MM.1S (cell line): ENCODE results near the gene ASMTL.

ENCODE experiments used
- DNase-seq: peaks from one replicate; pipeline ENCODE4 v3.0.0-alpha.2; 2015
- H2AFZ ChIP-seq: fragments of 300-600 bp; sonication (generic); 2 replicates; pipeline ENCODE4 v1.6.0; 2016; ENCODE audit warnings: antibody characterized with exemption, low read length
- H3F3A ChIP-seq: fragments of 300-600 bp; sonication (generic); 2 replicates; pipeline ENCODE4 v1.6.1; 2016; ENCODE audit warnings: mild to moderate bottlenecking, antibody characterized with exemption, low read length, moderate library complexity, mixed read lengths; ENCODE audit not compliant: insufficient read depth
- H3K27ac ChIP-seq: fragments of 300-600 bp; sonication (generic); 2 replicates; pipeline ENCODE4 v1.5.1; 2016; ENCODE audit warnings: mild to moderate bottlenecking, low read length
- H3K27me3 ChIP-seq: fragments of 300-600 bp; sonication (generic); replicated peaks from 2 replicates; pipeline ENCODE4 v1.6.0; 2016; ENCODE audit warnings: low read length; ENCODE audit not compliant: insufficient read depth
- H3K36me3 ChIP-seq: fragments of 300-600 bp; sonication (generic); replicated peaks from 2 replicates; pipeline ENCODE4 v1.6.1; 2016; ENCODE audit warnings: mild to moderate bottlenecking, low read length, mixed read lengths; ENCODE audit not compliant: insufficient read depth
- H3K4me1 ChIP-seq: fragments of 300-600 bp; sonication (generic); 2 replicates; pipeline ENCODE4 v1.6.1; 2016; ENCODE audit warnings: low read length, mixed read lengths
- H3K4me2 ChIP-seq: fragments of 300-600 bp; sonication (generic); 2 replicates; pipeline ENCODE4 v1.6.0; 2016; ENCODE audit warnings: low read depth, low read length
- H3K4me3 ChIP-seq: fragments of 300-600 bp; sonication (generic); 2 replicates; pipeline ENCODE4 v1.5.1; 2016; ENCODE audit warnings: low read length, mixed read lengths
- H3K79me2 ChIP-seq: fragments of 300-600 bp; sonication (generic); 2 replicates; pipeline ENCODE4 v1.6.1; 2016; ENCODE audit warnings: mixed run types, low read length, mixed read lengths
- H3K9ac ChIP-seq: fragments of 300-600 bp; sonication (generic); 2 replicates; pipeline ENCODE4 v1.6.1; 2016; ENCODE audit warnings: low read length, mixed read lengths
- H3K9me2 ChIP-seq: fragments of 300-600 bp; sonication (generic); replicated peaks from 2 replicates; pipeline ENCODE4 v1.6.1; 2016; ENCODE audit warnings: mild to moderate bottlenecking, low read length, mixed read lengths; ENCODE audit not compliant: insufficient read depth
- H3K9me3 ChIP-seq: fragments of 300-600 bp; sonication (generic); replicated peaks from 2 replicates; pipeline ENCODE4 v1.6.1; 2016; ENCODE audit warnings: mild to moderate bottlenecking, low read length, mixed read lengths; ENCODE audit not compliant: insufficient read depth
- H4K20me1 ChIP-seq: fragments of 300-600 bp; sonication (generic); 2 replicates; pipeline ENCODE4 v1.6.1; 2016; ENCODE audit warnings: mild to moderate bottlenecking, low read length, moderate library complexity, mixed read lengths; ENCODE audit not compliant: insufficient read depth
- CTCF ChIP-seq: fragments of 300-600 bp; sonication (generic); IDR thresholded peaks from 2 replicates; pipeline ENCODE4 v1.5.1; 2016; ENCODE audit warnings: antibody characterized with exemption, low read length, mixed read lengths
- EZH2 ChIP-seq: fragments of 300-600 bp; sonication (generic); optimal IDR thresholded peaks from 2 replicates; pipeline ENCODE3; 2017; ENCODE audit warnings: low read depth, mild to moderate bottlenecking, antibody characterized with exemption, low read length, mixed read lengths
- EZH2phosphoT487 ChIP-seq: fragments of 300-600 bp; sonication (generic); IDR thresholded peaks from 2 replicates; pipeline ENCODE4 v1.6.1; 2018; ENCODE audit warnings: antibody characterized with exemption, low read length

ASMTL gene

GRCh38 chrX:1398431-1399340 is 54.0 kb downstream of the ASMTL start:
- no peak overlapping the region for H3K9ac ChIP-seq
- no peak overlapping the region for H2AFZ ChIP-seq
- no peak for DNase-seq
- no peaks in the 10 kb centered on the region for H4K20me1 ChIP-seq
- no peaks in the 10 kb centered on the region for H3K27me3 ChIP-seq
- H3K9me3 ChIP-seq = no peaks in the 10 kb centered on the region
- H3K4me1 ChIP-seq = no peaks in the 10 kb centered on the region
- H3K9me2 ChIP-seq = no peaks in the 10 kb centered on the region
- no peak overlapping the region for H3K4me3 ChIP-seq
- H3K4me2 ChIP-seq = no peak overlapping the region
- peaks cover 23% of the 10 kb centered on the region for H3K79me2 ChIP-seq
- TF ChIP-seq CTCF (no peak), EZH2phosphoT487 (no peak), EZH2 (no peak)
- H3F3A ChIP-seq = no peaks in the 10 kb centered on the region
- no peak overlapping the region for H3K27ac ChIP-seq
- H3K36me3 ChIP-seq = no peaks in the 10 kb centered on the region

GRCh38 chrX:1397441-1398270 is 55.1 kb downstream of the ASMTL start:
- Histone ChIP-seq H3K27ac (no peak overlapping the region), H3K79me2 (peaks cover 30% of the 10 kb centered on the region), H3K9ac (no peak overlapping the region), H3K4me1 (no peaks in the 10 kb centered on the region), H3K27me3 (no peaks in the 10 kb centered on the region), H3F3A (no peaks in the 10 kb centered on the region), H3K4me3 (no peak overlapping the region), H2AFZ (no peak overlapping the region), H4K20me1 (no peaks in the 10 kb centered on the region), H3K36me3 (no peaks in the 10 kb centered on the region), H3K4me2 (no peak overlapping the region), H3K9me3 (no peaks in the 10 kb centered on the region), H3K9me2 (no peaks in the 10 kb centered on the region)
- DNase-seq = no peak
- TF ChIP-seq EZH2phosphoT487 (no peak), CTCF (no peak), EZH2 (no peak)

GRCh38 chrX:1397001-1397400 is 55.7 kb downstream of the ASMTL start:
- no peak overlapping the region for H3K9ac ChIP-seq
- H3F3A ChIP-seq = no peaks in the 10 kb centered on the region
- no peaks in the 10 kb centered on the region for H3K4me1 ChIP-seq
- H3K9me3 ChIP-seq = no peaks in the 10 kb centered on the region
- no peaks in the 10 kb centered on the region for H4K20me1 ChIP-seq
- no peaks in the 10 kb centered on the region for H3K9me2 ChIP-seq
- H3K4me3 ChIP-seq = no peak overlapping the region
- H3K79me2 ChIP-seq = peaks cover 30% of the 10 kb centered on the region
- H3K27ac ChIP-seq = no peak overlapping the region
- H3K27me3 ChIP-seq = no peaks in the 10 kb centered on the region
- no peaks in the 10 kb centered on the region for H3K36me3 ChIP-seq
- no peak for DNase-seq
- TF ChIP-seq EZH2 = no peak
- TF ChIP-seq EZH2phosphoT487 = no peak
- no peak overlapping the region for H3K4me2 ChIP-seq
- no peak overlapping the region for H2AFZ ChIP-seq
